Measurements from ENCODE around the gene ZNF777. TPM values are rescaled to one million over a fixed set of nuclear protein-coding genes. Genes with fewer than 3 reads are reported as not detected.

The ZNF777 gene
- total and polyA plus RNA-seq, 2 experiments from 2014 or later, result 2.8 to 7.9 TPM

- Histone ChIP-seq H4K20me1 (replicated peaks; ENCODE audit: insufficient read depth) (no peaks in the 10 kb centered on the region; the same call in 1 of the 2 replicates), H3K9me2 (ENCODE audit: insufficient read depth) (no peaks in the 10 kb centered on the region), H3K4me3 (no peak overlapping the region), H2AFZ (no peak overlapping the region), H3K4me1 (ENCODE audit: insufficient read depth) (peaks cover 4% of the 10 kb centered on the region), H3K27ac (ENCODE audit: low read depth) (no peak overlapping the region), H3K27me3 (ENCODE audit: insufficient read depth) (no peaks in the 10 kb centered on the region), H3K79me2 (replicated peaks; ENCODE audit: insufficient read depth) (no peaks in the 10 kb centered on the region), H3K36me3 (ENCODE audit: insufficient read depth) (peaks cover 2% of the 10 kb centered on the region; the same call in 1 of the 2 replicates), H3F3A (replicated peaks; ENCODE audit: low read depth) (no peaks in the 10 kb centered on the region), H3K4me2 (no peak overlapping the region)
- Mint-ChIP-seq H3K27me3 (ENCODE audit: insufficient read depth, low read depth, poor library complexity) (peaks cover 6% of the 10 kb centered on the region), H3K4me3 (no peak overlapping the region), H3K4me1 (peaks cover 11% of the 10 kb centered on the region; the same call in 2 of the 3 replicates), H3K9me3 (peaks cover 21% of the 10 kb centered on the region), H3K27ac (no peak overlapping the region), H3K36me3 (ENCODE audit: low read depth) (peaks cover 64% of the 10 kb centered on the region)
- DNase-seq (ENCODE audit: low spot score) (no peak), ATAC-seq (no peak)
- no peak for TF ChIP-seq CTCF (conservative IDR thresholded peaks at IDR 0.05; ENCODE audit: low read depth in 2 of 2)
- TF ChIP-seq ZNF114 (CRISPR knock-in tag; IDR thresholded peaks at IDR 0.05), result no peak
- TF ChIP-seq EZH2 (IDR thresholded peaks at IDR 0.05; ENCODE audit: low read depth, unreplicated experiment), result no peak
- TF ChIP-seq STAT1 (IDR thresholded peaks at IDR 0.05; ENCODE audit: unreplicated experiment), result no peak
- no peak for TF ChIP-seq ZNF331 (CRISPR knock-in tag; IDR thresholded peaks at IDR 0.05; ENCODE audit: low read depth)
- TF ChIP-seq ETS1 (IDR thresholded peaks at IDR 0.05), result no peak
- TF ChIP-seq ZNF462 (CRISPR knock-in tag; IDR thresholded peaks at IDR 0.05), result no peak
- no peak for TF ChIP-seq REST (IDR thresholded peaks at IDR 0.05; ENCODE audit: unreplicated experiment)
- no peak for TF ChIP-seq NANOG (IDR thresholded peaks at IDR 0.05; ENCODE audit: borderline replicate concordance)
- TF ChIP-seq CREB1 (CRISPR knock-in tag; IDR thresholded peaks at IDR 0.05; ENCODE audit: low read depth), result no peak
- TF ChIP-seq JUNB (IDR thresholded peaks at IDR 0.05; ENCODE audit: unreplicated experiment), result no peak
- no peak for TF ChIP-seq POLR2AphosphoS5 (IDR thresholded peaks at IDR 0.05; ENCODE audit: low read depth)
- TF ChIP-seq EZH2phosphoT487 (IDR thresholded peaks at IDR 0.05; ENCODE audit: unreplicated experiment), result no peak
These were observed 17.9 kb upstream of the ZNF777 start for GRCh38 chr7:149478754-149479153.

All from GM23338 (cell line).